Measurements from ENCODE around the gene AJAP1.

DNA sequence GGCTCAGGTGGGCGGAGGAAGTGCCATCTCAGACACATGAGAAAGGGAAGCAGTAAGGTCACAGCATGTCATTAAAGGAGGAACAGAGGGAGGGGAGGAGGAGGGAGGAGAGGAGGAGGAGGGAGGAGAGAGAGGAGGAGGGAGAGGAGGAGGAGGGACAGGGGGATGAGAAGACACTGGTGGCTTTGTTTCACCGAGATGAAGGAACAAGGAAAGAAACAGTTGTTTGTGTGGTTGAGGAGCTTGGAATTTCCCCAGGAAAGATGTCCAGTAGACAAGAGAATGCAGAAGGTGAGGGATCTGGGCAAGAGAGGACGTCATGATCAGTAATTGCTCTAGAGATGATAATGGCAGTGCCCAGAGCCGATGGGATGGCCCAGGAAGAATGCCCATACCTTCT is 97.7 kb downstream of the AJAP1 start:
- TF ChIP-seq CTCF (IDR thresholded peaks at IDR 0.05 in 2 of 3, conservative IDR thresholded peaks at IDR 0.05 in 1 of 3; ENCODE audit: borderline replicate concordance in 1 of 3, insufficient read depth in 1 of 3, low read depth in 2 of 3, low read length in 2 of 3) (no peak), EZH2 (IDR thresholded peaks at IDR 0.05) (no peak), POLR2A (IDR thresholded peaks at IDR 0.05; ENCODE audit: borderline replicate concordance, extremely low read depth, insufficient read depth, insufficient read length) (no peak), EZH2phosphoT487 (IDR thresholded peaks at IDR 0.05; ENCODE audit: borderline replicate concordance) (no peak), RAD21 (IDR thresholded peaks at IDR 0.05; ENCODE audit: low read depth) (no peak), YY1 (IDR thresholded peaks at IDR 0.05; ENCODE audit: extremely low read depth, insufficient replicate concordance, low read depth, low read length) (no peak), POLR2AphosphoS5 (IDR thresholded peaks at IDR 0.05; ENCODE audit: low read depth, low read length) (no peak), SP1 (IDR thresholded peaks at IDR 0.05; ENCODE audit: low read depth) (no peak), CBX3 (IDR thresholded peaks at IDR 0.05; ENCODE audit: low read depth) (no peak), ZNF274 (IDR thresholded peaks at IDR 0.05; ENCODE audit: low read depth, low read length) (no peak), CEBPB (IDR thresholded peaks at IDR 0.05; ENCODE audit: low read depth) (no peak)
- TF ChIP-seq, protein P1, sequence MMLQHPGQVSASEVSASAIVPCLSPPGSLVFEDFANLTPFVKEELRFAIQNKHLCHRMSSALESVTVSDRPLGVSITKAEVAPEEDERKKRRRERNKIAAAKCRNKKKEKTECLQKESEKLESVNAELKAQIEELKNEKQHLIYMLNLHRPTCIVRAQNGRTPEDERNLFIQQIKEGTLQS (IDR thresholded peaks at IDR 0.05) = no peak
- TF ChIP-seq, protein P2, sequence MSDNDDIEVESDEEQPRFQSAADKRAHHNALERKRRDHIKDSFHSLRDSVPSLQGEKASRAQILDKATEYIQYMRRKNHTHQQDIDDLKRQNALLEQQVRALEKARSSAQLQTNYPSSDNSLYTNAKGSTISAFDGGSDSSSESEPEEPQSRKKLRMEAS (IDR thresholded peaks at IDR 0.05) = no peak
- TF ChIP-seq, protein P3, sequence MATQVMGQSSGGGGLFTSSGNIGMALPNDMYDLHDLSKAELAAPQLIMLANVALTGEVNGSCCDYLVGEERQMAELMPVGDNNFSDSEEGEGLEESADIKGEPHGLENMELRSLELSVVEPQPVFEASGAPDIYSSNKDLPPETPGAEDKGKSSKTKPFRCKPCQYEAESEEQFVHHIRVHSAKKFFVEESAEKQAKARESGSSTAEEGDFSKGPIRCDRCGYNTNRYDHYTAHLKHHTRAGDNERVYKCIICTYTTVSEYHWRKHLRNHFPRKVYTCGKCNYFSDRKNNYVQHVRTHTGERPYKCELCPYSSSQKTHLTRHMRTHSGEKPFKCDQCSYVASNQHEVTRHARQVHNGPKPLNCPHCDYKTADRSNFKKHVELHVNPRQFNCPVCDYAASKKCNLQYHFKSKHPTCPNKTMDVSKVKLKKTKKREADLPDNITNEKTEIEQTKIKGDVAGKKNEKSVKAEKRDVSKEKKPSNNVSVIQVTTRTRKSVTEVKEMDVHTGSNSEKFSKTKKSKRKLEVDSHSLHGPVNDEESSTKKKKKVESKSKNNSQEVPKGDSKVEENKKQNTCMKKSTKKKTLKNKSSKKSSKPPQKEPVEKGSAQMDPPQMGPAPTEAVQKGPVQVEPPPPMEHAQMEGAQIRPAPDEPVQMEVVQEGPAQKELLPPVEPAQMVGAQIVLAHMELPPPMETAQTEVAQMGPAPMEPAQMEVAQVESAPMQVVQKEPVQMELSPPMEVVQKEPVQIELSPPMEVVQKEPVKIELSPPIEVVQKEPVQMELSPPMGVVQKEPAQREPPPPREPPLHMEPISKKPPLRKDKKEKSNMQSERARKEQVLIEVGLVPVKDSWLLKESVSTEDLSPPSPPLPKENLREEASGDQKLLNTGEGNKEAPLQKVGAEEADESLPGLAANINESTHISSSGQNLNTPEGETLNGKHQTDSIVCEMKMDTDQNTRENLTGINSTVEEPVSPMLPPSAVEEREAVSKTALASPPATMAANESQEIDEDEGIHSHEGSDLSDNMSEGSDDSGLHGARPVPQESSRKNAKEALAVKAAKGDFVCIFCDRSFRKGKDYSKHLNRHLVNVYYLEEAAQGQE (IDR thresholded peaks at IDR 0.05; ENCODE audit: low read depth) = no peak

All from HCT116 (cell line).